Esophagus squamous epithelium (tissue), 5 donors: ENCODE results near the gene PGAP2. TPM values are rescaled to one million over a fixed set of nuclear protein-coding genes. Genes with fewer than 3 reads are reported as not detected.
"Not testable (repeated sequence)": the region's sequence is repeated elsewhere in the genome, so short reads cannot be mapped to it uniquely, and the experiment has no call there.

ENCODE experiments used
- DNase-seq: peaks from one replicate; lab custom pipeline; 2025; lab: John Stamatoyannopoulos, UW
- H3K27ac ChIP-seq, 4 donors: fragments of 200-600 bp; sonication (generic); one replicate each; pipeline ENCODE4 v1.5.1; 2016 to 2019; ENCODE audit warnings: mild to moderate bottlenecking in 1 of 4
- H3K27me3 ChIP-seq, 4 donors: fragments of 200-600 bp; sonication (generic); 1 replicate in 3 of 4; 2 replicates in 1 of 4; pipeline versions ENCODE4 v1.5.1 to v1.6.0; 2017 to 2021; ENCODE audit warnings: antibody characterized with exemption in 1 of 4
- H3K36me3 ChIP-seq, 3 donors: fragments of 200-600 bp; sonication (generic); one replicate each; pipeline ENCODE4 v1.5.1; 2016 to 2019
- H3K4me1 ChIP-seq, 3 donors: fragments of 200-600 bp; sonication (generic); one replicate each; pipeline ENCODE4 v1.5.1; 2017 to 2019
- H3K4me3 ChIP-seq, 4 donors: fragments of 200-600 bp; sonication (generic); 1 replicate in 3 of 4; 2 replicates in 1 of 4; pipeline ENCODE4 v1.5.1; 2016 to 2019; ENCODE audit warnings: mild to moderate bottlenecking in 2 of 4, moderate library complexity in 1 of 4
- H3K9me3 ChIP-seq, 3 donors: fragments of 200-600 bp; sonication (generic); one replicate each; pipeline ENCODE4 v1.5.1; 2016 to 2019
- CTCF ChIP-seq, 6 experiments: fragments of 450-650 bp in 4 of 6; fragments of 200-600 bp in 2 of 6; sonication (generic) in 2 of 6; IDR thresholded peaks; one replicate each; pipeline ENCODE4 v1.5.1; 2016 to 2019; ENCODE audit warnings: antibody characterized with exemption in 6 of 6, mild to moderate bottlenecking in 4 of 6, moderate library complexity in 4 of 6
- POLR2A ChIP-seq, 4 donors: fragments of 450-650 bp; IDR thresholded peaks; one replicate each; pipeline ENCODE4 v1.6.1; 2017; ENCODE audit warnings: antibody characterized with exemption in 4 of 4, mild to moderate bottlenecking in 4 of 4, moderate library complexity in 3 of 4
- WGBS, 2 donors: methylation state at CpG; one replicate each; pipeline ENCODE4 v1.1.5; 2018; 5-methylcytosine and 5-hydroxymethylcytosine counted together
- intact Hi-C: fragments of 100-400 bp; cut with DNase I; formaldehyde crosslinking; loops from one replicate; pipeline ENCODE4 v1.15.0; 2022
- total RNA-seq, 4 donors: library from RNA; depleted of rRNA; stranded (reverse); fragments of >200 nt; gene quantifications; one replicate each; pipeline ENCODE4 v1.1.0, GENCODE V29; 2016
- donor health status: DM: yes; HTN: yes; CAD: no.

PGAP2 gene
- total RNA-seq = 10 to 100 TPM; 10.8 to 30.8 (median 27.5) TPM

- Histone ChIP-seq H3K27ac (peak within 1 kb of the TSS; percentile 78 to 90 (median 86)), H3K36me3 (peaks cover 0 to 3% (median 0%) of the 10 kb centered on the region in 3 donors), H3K27me3 (no peaks in the 10 kb centered on the region), H3K4me1 (peaks cover 4 to 34% (median 12%) of the 10 kb centered on the region in 3 donors), H3K9me3 (no peaks in the 10 kb centered on the region), H3K4me3 (peak within 1 kb of the TSS; percentile 69 to 82 (median 72))
- WGBS, 2 donors = 0 to 2% methylated on average over 8 to 20 of the region's 55 CpGs
- TF ChIP-seq CTCF (IDR thresholded peaks at IDR 0.05) (peak; percentile 23 to 78 (median 61)), POLR2A (IDR thresholded peaks at IDR 0.05) (no peak)
- DNase-seq = no peak
- intact Hi-C loops = no loop called here
Measured at GRCh38 chr11:3807909-3808860, at the start of gene PGAP2. Gene PGAP2, plus strand, starts transcription at chr11:3808560. Its CDS starts 2,700 bp downstream, at chr11:3811260.

- Histone ChIP-seq H3K9me3 (no peaks in the 10 kb centered on the region), H3K4me1 (no peaks in the 10 kb centered on the region), H3K36me3 (peaks cover 3 to 100% (median 74%) of the 10 kb centered on the region in 3 donors), H3K27ac (no peak overlapping the region), H3K4me3 (no peak overlapping the region), H3K27me3 (no peaks in the 10 kb centered on the region)
- TF ChIP-seq CTCF (IDR thresholded peaks at IDR 0.05) = no peak
- no peak for TF ChIP-seq POLR2A (IDR thresholded peaks at IDR 0.05)
- DNase-seq = no peak
- intact Hi-C loops = no loop called here
- 92 to 99% methylated on average over 4 of the region's 4 CpGs for WGBS, 2 donors
Measured at GRCh38 chr11:3764266-3764665, 44.1 kb upstream of the PGAP2 start.

- H3K4me3 ChIP-seq, H3K4me1 ChIP-seq, H3K27me3 ChIP-seq, intact Hi-C loops, H3K27ac ChIP-seq, H3K9me3 ChIP-seq, DNase-seq: not testable (repeated sequence)
- WGBS, 2 donors = 66 to 82% methylated on average over 9 of the region's 9 CpGs
- H3K36me3 ChIP-seq = peaks cover 8 to 100% (median 74%) of the 10 kb centered on the region in 3 donors
Measured at GRCh38 chr11:3766836-3767235, 41.5 kb upstream of the PGAP2 start.

GRCh38 chr11:3767536-3767935 is 40.8 kb upstream of the PGAP2 start:
- Histone ChIP-seq H3K4me1 (no peaks in the 10 kb centered on the region), H3K27me3 (no peaks in the 10 kb centered on the region), H3K36me3 (peaks cover 8 to 100% (median 74%) of the 10 kb centered on the region in 3 donors), H3K27ac (no peak overlapping the region), H3K4me3 (no peak overlapping the region), H3K9me3 (no peaks in the 10 kb centered on the region)
- TF ChIP-seq POLR2A (IDR thresholded peaks at IDR 0.05) (no peak), CTCF (IDR thresholded peaks at IDR 0.05) (no peak)
- no peak for DNase-seq
- WGBS, 2 donors = 70 to 78% methylated on average over 3 of the region's 3 CpGs
- intact Hi-C loops = no loop called here

- H3K27me3 ChIP-seq = no peaks in the 10 kb centered on the region
- peaks cover 10 to 100% (median 58%) of the 10 kb centered on the region in 3 donors for H3K36me3 ChIP-seq
- TF ChIP-seq CTCF (IDR thresholded peaks at IDR 0.05) (no peak), POLR2A (IDR thresholded peaks at IDR 0.05) (no peak)
- intact Hi-C loops = no loop called here
- no peaks in the 10 kb centered on the region for H3K9me3 ChIP-seq
- H3K4me1 ChIP-seq = peaks cover 0 to 6% (median 0%) of the 10 kb centered on the region in 3 donors
- DNase-seq = no peak
- H3K4me3 ChIP-seq = no peak overlapping the region
- no peak overlapping the region for H3K27ac ChIP-seq
- WGBS, 2 donors = 83 to 88% methylated on average over 4 of the region's 4 CpGs
Measured at GRCh38 chr11:3773180-3773579, 35.2 kb upstream of the PGAP2 start.
